SU-DHL-6 (cell line): ENCODE measurements around the gene KCNK3.
"Not testable (repeated sequence)": the region's sequence is repeated elsewhere in the genome, so short reads cannot be mapped to it uniquely, and the experiment has no call there.

ENCODE experiments used
- H2AFZ ChIP-seq: fragments of 200-600 bp; sonication (generic); 2 replicates; pipeline ENCODE4 v1.6.1; 2014; ENCODE audit warnings: low read depth, mild to moderate bottlenecking, moderate library complexity, mixed read lengths, antibody characterized with exemption, low read length; ENCODE audit not compliant: severe bottlenecking
- H3F3A ChIP-seq: fragments of 200-600 bp; shearing (Covaris generic); 2 replicates; pipeline ENCODE4 v1.6.0; 2016; ENCODE audit warnings: antibody characterized with exemption, mild to moderate bottlenecking; ENCODE audit not compliant: insufficient read depth
- H3K27ac ChIP-seq: fragments of 200-600 bp; sonication (generic); 2 replicates; pipeline ENCODE4 v1.5.1; 2016; ENCODE audit warnings: low read depth, mild to moderate bottlenecking, low read length, moderate library complexity, mixed read lengths
- H3K27me3 ChIP-seq: fragments of 200-600 bp; sonication (generic), shearing (Covaris generic); 2 replicates; pipeline ENCODE4 v1.6.0; 2014; ENCODE audit warnings: mild to moderate bottlenecking, low read length
- H3K36me3 ChIP-seq: fragments of 200-600 bp; sonication (generic); 2 replicates; pipeline ENCODE4 v1.6.1; 2014; ENCODE audit warnings: mild to moderate bottlenecking, low read length, mixed read lengths
- H3K4me2 ChIP-seq: fragments of 300-600, 200-600 bp; shearing (Covaris generic), sonication (generic); 2 replicates; pipeline ENCODE4 v1.6.0; 2014; ENCODE audit warnings: low read length, low read depth, mild to moderate bottlenecking; ENCODE audit not compliant: poor library complexity, severe bottlenecking
- H3K4me3 ChIP-seq: fragments of 200-600 bp; sonication (generic); 2 replicates; pipeline ENCODE4 v1.5.1; 2014; ENCODE audit warnings: antibody characterized with exemption, low read length, mild to moderate bottlenecking, mixed read lengths; ENCODE audit not compliant: insufficient read depth, poor library complexity, severe bottlenecking
- H3K79me2 ChIP-seq: fragments of 200-600 bp; sonication (generic); 2 replicates; pipeline ENCODE4 v1.6.1; 2014; ENCODE audit warnings: mild to moderate bottlenecking, low read length, moderate library complexity; ENCODE audit not compliant: insufficient read depth
- H3K9ac ChIP-seq: fragments of 200-600 bp; sonication (generic); 2 replicates; pipeline ENCODE4 v1.7.0; 2014; ENCODE audit warnings: mild to moderate bottlenecking, low read length
- H3K9me2 ChIP-seq: fragments of 200-600 bp; sonication (generic); replicated peaks from 2 replicates; pipeline ENCODE4 v1.6.1; 2014; ENCODE audit warnings: low read length; ENCODE audit not compliant: insufficient read depth
- H3K9me3 ChIP-seq: fragments of 200-600 bp; sonication (generic); 2 replicates; pipeline ENCODE4 v1.6.1; 2014; ENCODE audit warnings: low read length, mixed read lengths; ENCODE audit not compliant: insufficient read depth
- H4K20me1 ChIP-seq: fragments of 200-600 bp; sonication (generic); 2 replicates; pipeline ENCODE4 v1.6.1; 2014; ENCODE audit warnings: low read depth, mild to moderate bottlenecking, antibody characterized with exemption, low read length, moderate library complexity, mixed read lengths
- CTCF ChIP-seq: fragments of 200-600 bp; sonication (generic); IDR thresholded peaks from one replicate; pipeline ENCODE4 v1.5.1; 2017; ENCODE audit warnings: antibody characterized with exemption, mild to moderate bottlenecking, low read length, moderate library complexity; ENCODE audit not compliant: insufficient read depth, poor library complexity, severe bottlenecking
- EZH2phosphoT487 ChIP-seq: fragments of 200-600 bp; sonication (generic), shearing (Covaris generic); conservative IDR thresholded peaks from 2 replicates; pipeline ENCODE4 v1.6.1; 2018; ENCODE audit warnings: mild to moderate bottlenecking, antibody characterized with exemption, low read length, moderate library complexity, mixed read lengths

KCNK3 gene

GRCh38 chr2:26654061-26654340 lies 38.5 kb upstream of the KCNK3 start:
- Histone ChIP-seq H3K4me3 (no peak overlapping the region), H3K27ac (no peak overlapping the region), H3K9me3 (no peaks in the 10 kb centered on the region), H4K20me1 (no peaks in the 10 kb centered on the region), H3K36me3 (no peaks in the 10 kb centered on the region), H3K79me2 (no peaks in the 10 kb centered on the region), H3F3A (no peaks in the 10 kb centered on the region), H3K27me3 (0 out of 2 replicates have a peak, but pooled peaks cover 2% of the 10 kb centered on the region), H3K9ac (no peak overlapping the region), H3K4me2 (no peak overlapping the region), H2AFZ (no peak overlapping the region), H3K9me2 (no peaks in the 10 kb centered on the region)
- TF ChIP-seq EZH2phosphoT487 (no peak), CTCF (no peak)

- not testable (repeated sequence) for H2AFZ ChIP-seq, H3K4me3 ChIP-seq, H4K20me1 ChIP-seq, H3K9me2 ChIP-seq, H3F3A ChIP-seq, H3K36me3 ChIP-seq, H3K4me2 ChIP-seq, H3K9ac ChIP-seq, H3K9me3 ChIP-seq, H3K27ac ChIP-seq, H3K27me3 ChIP-seq, H3K79me2 ChIP-seq
These were observed 37.4 kb upstream of the KCNK3 start for GRCh38 chr2:26655120-26655519.

- no peak overlapping the region for H3K4me2 ChIP-seq
- no peaks in the 10 kb centered on the region for H3K9me3 ChIP-seq
- no peak overlapping the region for H3K9ac ChIP-seq
- H3K27me3 ChIP-seq, result 0 out of 2 replicates have a peak, but pooled peaks cover 6% of the 10 kb centered on the region
- H2AFZ ChIP-seq, result no peak overlapping the region
- H3F3A ChIP-seq, result no peaks in the 10 kb centered on the region
- no peaks in the 10 kb centered on the region for H3K9me2 ChIP-seq
- no peaks in the 10 kb centered on the region for H4K20me1 ChIP-seq
- no peak overlapping the region for H3K4me3 ChIP-seq
- no peaks in the 10 kb centered on the region for H3K79me2 ChIP-seq
- no peaks in the 10 kb centered on the region for H3K36me3 ChIP-seq
- no peak for TF ChIP-seq EZH2phosphoT487
- no peak for TF ChIP-seq CTCF
- H3K27ac ChIP-seq, result no peak overlapping the region
These were observed 36.8 kb upstream of the KCNK3 start for GRCh38 chr2:26655611-26656195.

- Histone ChIP-seq H3K9me3 (no peaks in the 10 kb centered on the region), H3F3A (no peaks in the 10 kb centered on the region), H3K9me2 (no peaks in the 10 kb centered on the region), H3K36me3 (no peaks in the 10 kb centered on the region), H3K79me2 (no peaks in the 10 kb centered on the region), H3K4me3 (no peak overlapping the region), H3K9ac (no peak overlapping the region), H2AFZ (no peak overlapping the region), H3K27ac (no peak overlapping the region), H3K27me3 (0 out of 2 replicates have a peak, but pooled peaks cover 6% of the 10 kb centered on the region), H4K20me1 (no peaks in the 10 kb centered on the region), H3K4me2 (no peak overlapping the region)
- TF ChIP-seq EZH2phosphoT487 (no peak), CTCF (no peak)
These were observed 35.3 kb upstream of the KCNK3 start for GRCh38 chr2:26657265-26657664.
